ENCODE data around the gene GSG1L. TPM values are rescaled to one million over a fixed set of nuclear protein-coding genes. Genes with fewer than 3 reads are reported as not detected.

GSG1L gene
- total RNA-seq, 4 donors from 2014 or later = not detected

GRCh38 chr16:28085389-28086171, 22.1 kb upstream of the GSG1L start:
- no peak for TF ChIP-seq CTCF (IDR thresholded peaks at IDR 0.05; ENCODE audit: low read depth)

DNA sequence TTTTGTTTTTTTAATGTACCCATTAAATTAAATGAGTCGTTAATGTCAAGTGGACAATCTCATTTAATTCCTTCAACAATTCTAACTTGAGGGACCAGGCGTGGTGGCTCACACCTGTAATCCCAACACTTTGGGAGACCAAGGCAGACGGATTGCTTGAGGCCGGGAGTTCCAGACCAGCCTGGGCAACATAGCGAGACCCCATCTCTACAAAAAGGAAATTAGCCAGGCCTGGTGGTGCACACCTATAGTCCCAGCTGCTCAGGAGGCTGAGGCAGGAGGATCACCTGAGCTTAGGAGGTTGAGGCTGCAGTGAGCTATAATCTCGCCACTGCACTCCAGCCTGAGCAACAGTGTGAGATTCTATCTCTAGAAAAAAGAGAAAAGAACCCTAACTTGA, 20.7 kb upstream of the GSG1L start:
- TF ChIP-seq CTCF (IDR thresholded peaks at IDR 0.05; ENCODE audit: low read depth) = no peak

GRCh38 chr16:28082624-28083023, 19.1 kb upstream of the GSG1L start:
- TF ChIP-seq CTCF (IDR thresholded peaks at IDR 0.05; ENCODE audit: low read depth) = no peak

GRCh38 chr16:28081391-28081968, 18.0 kb upstream of the GSG1L start:
- no peak for TF ChIP-seq CTCF (IDR thresholded peaks at IDR 0.05; ENCODE audit: low read depth)

DNA sequence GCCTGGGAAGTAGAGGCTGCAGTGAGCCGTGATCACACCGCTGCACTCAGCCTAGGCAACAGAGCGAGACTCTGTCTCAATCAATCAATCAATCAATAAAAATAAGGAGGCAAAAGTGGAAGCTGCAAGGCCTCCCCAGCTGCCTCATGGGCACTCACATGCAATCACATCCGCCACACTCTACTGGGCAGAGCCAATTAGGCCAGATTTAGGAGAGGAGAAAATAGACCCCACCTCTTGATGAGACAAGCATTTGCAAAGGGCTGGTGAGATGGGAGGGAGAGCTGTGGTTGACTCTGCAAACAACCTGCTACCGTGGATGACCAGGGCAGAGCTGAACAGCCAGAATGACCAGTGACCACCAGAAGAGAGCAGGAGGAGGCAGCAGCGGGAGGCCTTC, 14.7 kb upstream of the GSG1L start:
- TF ChIP-seq CTCF (IDR thresholded peaks at IDR 0.05; ENCODE audit: low read depth) = no peak

GRCh38 chr16:28073836-28074235, 10.3 kb upstream of the GSG1L start:
- TF ChIP-seq CTCF (IDR thresholded peaks at IDR 0.05; ENCODE audit: low read depth) = no peak

DNA sequence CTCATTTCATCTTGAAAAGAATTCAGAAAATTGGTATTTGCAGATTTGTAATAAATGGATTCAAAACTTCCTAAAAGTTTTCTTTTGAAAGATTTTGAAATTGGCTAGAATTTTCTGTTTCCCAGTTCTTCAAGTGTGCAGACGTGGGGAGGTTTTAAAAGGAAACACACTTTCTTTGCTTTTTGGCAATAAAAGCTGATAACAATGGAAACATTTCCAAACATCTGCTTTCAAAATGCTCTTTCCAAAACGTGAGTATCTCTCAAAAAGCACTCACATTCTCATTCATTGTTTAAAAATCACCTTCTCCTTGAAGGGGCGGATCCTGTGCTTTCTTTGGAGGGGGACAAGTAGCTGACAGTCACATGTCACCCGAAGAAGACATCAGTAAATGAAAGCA, 8.6 kb upstream of the GSG1L start:
- TF ChIP-seq CTCF (IDR thresholded peaks at IDR 0.05; ENCODE audit: low read depth) = no peak
